Astrocyte (in vitro differentiated cells and primary cell): Measurements from ENCODE around the gene ADIPOR2.

ENCODE experiments used
- CTCF ChIP-seq: IDR thresholded peaks from 2 replicates; pipeline ENCODE4 v1.5.1; 2011; ENCODE audit warnings: low read depth, mild to moderate bottlenecking, inconsistent platforms, low read length, moderate library complexity; ENCODE audit not compliant: insufficient read depth
- EZH2 ChIP-seq: IDR thresholded peaks from 2 replicates; pipeline ENCODE4 v1.6.1; 2012; ENCODE audit warnings: mild to moderate bottlenecking, low read length, inconsistent platforms; ENCODE audit not compliant: insufficient read depth

GRCh38 chr12:1779783-1780182, 88.9 kb downstream of the ADIPOR2 start:
- TF ChIP-seq CTCF (no peak), EZH2 (no peak)
